GM12874 (cell line): ENCODE data around the gene KIAA0232.

Experiments used
- CTCF ChIP-seq: IDR thresholded peaks from 2 replicates; pipeline ENCODE4 v1.5.1; 2011; ENCODE audit warnings: low read depth, mild to moderate bottlenecking, control low read depth, low read length, moderate library complexity; ENCODE audit not compliant: insufficient read depth

Gene KIAA0232

GRCh38 chr4:6928081-6928480 is 145.6 kb downstream of the KIAA0232 start:
- TF ChIP-seq CTCF = no peak

- TF ChIP-seq CTCF = no peak
Measured at GRCh38 chr4:6929339-6929811, 146.8 kb downstream of the KIAA0232 start.

- TF ChIP-seq CTCF = no peak
Measured at GRCh38 chr4:6929812-6930464, 147.4 kb downstream of the KIAA0232 start.

- TF ChIP-seq CTCF = no peak
Measured at GRCh38 chr4:6932475-6932874, 149.9 kb downstream of the KIAA0232 start.

GRCh38 chr4:6932918-6933317 is 150.4 kb downstream of the KIAA0232 start:
- no peak for TF ChIP-seq CTCF
